ENCODE results near the gene ZNF761.

GRCh38 chr19:53506728-53507127 is 74.9 kb downstream of the ZNF761 start:
- no peak for TF ChIP-seq POLR2A (IDR thresholded peaks at IDR 0.05)
- no peak for TF ChIP-seq CTCF (IDR thresholded peaks at IDR 0.05)
